CD14-positive monocyte (primary cell): ENCODE results near the gene RNF180. TPM values are rescaled to one million over a fixed set of nuclear protein-coding genes. Genes with fewer than 3 reads are reported as not detected.

Experiments
- DNase-seq, 3 donors: peaks; one replicate each; pipeline ENCODE4 v3.0.0-alpha.2; 2011 to 2022
- H2AFZ ChIP-seq: 2 replicates; pipeline ENCODE4 v1.6.0; 2012; ENCODE audit warnings: mild to moderate bottlenecking, low read depth, low read length, inconsistent platforms; ENCODE audit not compliant: insufficient read depth, poor library complexity, severe bottlenecking
- H3K27ac ChIP-seq, 2 donors: 1 replicate in 1 of 2; 2 replicates in 1 of 2; pipeline ENCODE4 v1.5.1; 2012 to 2013; ENCODE audit warnings: low read length in 2 of 2, control low read depth in 1 of 2, inconsistent platforms in 1 of 2, low read depth in 1 of 2, mild to moderate bottlenecking in 1 of 2
- H3K27me3 ChIP-seq, 2 donors: one replicate each; pipeline versions ENCODE4 v1.6.0 to v1.6.1; 2011 to 2013; ENCODE audit warnings: low read length in 2 of 2; ENCODE audit not compliant: control insufficient read depth in 2 of 2, insufficient read depth in 2 of 2
- H3K36me3 ChIP-seq, 2 donors: replicated peaks in 1 of 2; 1 replicate in 1 of 2; 2 replicates in 1 of 2; pipeline versions ENCODE4 v1.5.1 to v1.6.1; 2012 to 2013; ENCODE audit warnings: low read length in 2 of 2, control low read depth in 1 of 2, inconsistent platforms in 1 of 2, mild to moderate bottlenecking in 1 of 2; ENCODE audit not compliant: insufficient read depth in 2 of 2, control insufficient read depth in 1 of 2
- H3K4me1 ChIP-seq, 2 donors: 1 replicate in 1 of 2; 2 replicates in 1 of 2; pipeline versions ENCODE4 v1.5.1 to v1.6.1; 2012 to 2013; ENCODE audit warnings: low read length in 2 of 2, control low read depth in 1 of 2, inconsistent platforms in 1 of 2, mild to moderate bottlenecking in 1 of 2, moderate library complexity in 1 of 2; ENCODE audit not compliant: insufficient read depth in 2 of 2, control insufficient read depth in 1 of 2
- H3K4me2 ChIP-seq: replicated peaks from 2 replicates; pipeline ENCODE3; 2012; ENCODE audit warnings: low read length, moderate library complexity, mild to moderate bottlenecking; ENCODE audit not compliant: poor library complexity, severe bottlenecking; ENCODE audit errors: extremely low read depth
- H3K4me3 ChIP-seq, 3 experiments: fragments of 200-600 bp in 1 of 3; sonication (generic) in 1 of 3; replicated peaks in 1 of 3; 1 replicate in 2 of 3; 2 replicates in 1 of 3; pipeline ENCODE4 v1.5.1; 2011 to 2013; ENCODE audit warnings: low read length in 3 of 3, mild to moderate bottlenecking in 3 of 3, control low read depth in 2 of 3, low read depth in 2 of 3, inconsistent platforms in 1 of 3, moderate library complexity in 1 of 3
- H3K79me2 ChIP-seq: 2 replicates; pipeline ENCODE4 v1.6.0; 2012; ENCODE audit warnings: mild to moderate bottlenecking, control low read depth, inconsistent platforms, low read length, moderate library complexity; ENCODE audit not compliant: insufficient read depth
- H3K9ac ChIP-seq: 2 replicates; pipeline ENCODE4 v1.6.0; 2017; ENCODE audit warnings: low read length, mild to moderate bottlenecking; ENCODE audit not compliant: insufficient read depth, poor library complexity, severe bottlenecking
- H3K9me3 ChIP-seq, 2 donors: replicated peaks in 1 of 2; 1 replicate in 1 of 2; 2 replicates in 1 of 2; pipeline versions ENCODE4 v1.5.1 to v1.6.1; 2012 to 2013; ENCODE audit warnings: low read length in 2 of 2, control low read depth in 1 of 2; ENCODE audit not compliant: control insufficient read depth in 1 of 2, insufficient read depth in 1 of 2
- H4K20me1 ChIP-seq: 2 replicates; pipeline ENCODE4 v1.6.0; 2012; ENCODE audit warnings: mild to moderate bottlenecking, low read length, control low read depth, moderate library complexity; ENCODE audit not compliant: insufficient read depth
- H3K27ac Mint-ChIP-seq, 7 donors: one replicate each; pipeline ENCODE4 v1.8.0; 2020; ENCODE audit warnings: mild to moderate bottlenecking in 7 of 7, mixed read lengths in 7 of 7, moderate library complexity in 6 of 7, inconsistent platforms in 2 of 7
- H3K27me3 Mint-ChIP-seq, 3 donors: one replicate each; pipeline ENCODE4 v1.8.0; 2021 to 2022; ENCODE audit warnings: low read depth in 3 of 3, mild to moderate bottlenecking in 3 of 3, mixed read lengths in 3 of 3, moderate library complexity in 3 of 3, inconsistent platforms in 1 of 3
- H3K36me3 Mint-ChIP-seq, 2 donors: one replicate each; pipeline ENCODE4 v1.8.0; 2020; ENCODE audit warnings: mixed read lengths in 2 of 2, inconsistent platforms in 1 of 2, mild to moderate bottlenecking in 1 of 2
- H3K4me1 Mint-ChIP-seq: one replicate; pipeline ENCODE4 v1.8.0; 2020; ENCODE audit warnings: mild to moderate bottlenecking, mixed read lengths
- H3K4me3 Mint-ChIP-seq, 2 donors: one replicate each; pipeline ENCODE4 v1.8.0; 2020; ENCODE audit warnings: mild to moderate bottlenecking in 2 of 2, mixed read lengths in 2 of 2, moderate library complexity in 1 of 2
- H3K9me3 Mint-ChIP-seq, 7 donors: one replicate each; pipeline ENCODE4 v1.8.0; 2020 to 2022; ENCODE audit warnings: mixed read lengths in 7 of 7, mild to moderate bottlenecking in 6 of 7, moderate library complexity in 6 of 7, inconsistent platforms in 2 of 7
- CTCF ChIP-seq: fragments of 200-600 bp; IDR thresholded peaks from one replicate; pipeline ENCODE4 v1.8.0; 2022; ENCODE audit warnings: antibody characterized with exemption, mild to moderate bottlenecking
- WGBS: methylation state at CpG from one replicate; pipeline ENCODE4 v1.1.5; 2013; ENCODE audit warnings: missing lambda C conversion rate; ENCODE audit not compliant: insufficient coverage; 5-methylcytosine and 5-hydroxymethylcytosine counted together
- intact Hi-C, 2 donors: fragments of 100-400 bp; cut with micrococcal nuclease; formaldehyde crosslinking; loops; one replicate each; pipeline versions ENCODE4 v1.15.0 to v1.15.1; 2023
- polyA plus RNA-seq, 3 donors: library from polyadenylated mRNA; depleted of rRNA in 1 of 3; unstranded in 2 of 3; stranded (reverse) in 1 of 3; fragments of 300-500 nt in 2 of 3; fragments of >200 nt in 1 of 3; fragmentation: Illumina TruSeq in 2 of 3; gene quantifications; 1 replicate in 2 of 3; 2 replicates in 1 of 3; pipeline ENCODE4 v1.2.3, GENCODE V29; 2012 to 2021

Gene RNF180
- polyA plus RNA-seq, 3 donors: not detected

DNA sequence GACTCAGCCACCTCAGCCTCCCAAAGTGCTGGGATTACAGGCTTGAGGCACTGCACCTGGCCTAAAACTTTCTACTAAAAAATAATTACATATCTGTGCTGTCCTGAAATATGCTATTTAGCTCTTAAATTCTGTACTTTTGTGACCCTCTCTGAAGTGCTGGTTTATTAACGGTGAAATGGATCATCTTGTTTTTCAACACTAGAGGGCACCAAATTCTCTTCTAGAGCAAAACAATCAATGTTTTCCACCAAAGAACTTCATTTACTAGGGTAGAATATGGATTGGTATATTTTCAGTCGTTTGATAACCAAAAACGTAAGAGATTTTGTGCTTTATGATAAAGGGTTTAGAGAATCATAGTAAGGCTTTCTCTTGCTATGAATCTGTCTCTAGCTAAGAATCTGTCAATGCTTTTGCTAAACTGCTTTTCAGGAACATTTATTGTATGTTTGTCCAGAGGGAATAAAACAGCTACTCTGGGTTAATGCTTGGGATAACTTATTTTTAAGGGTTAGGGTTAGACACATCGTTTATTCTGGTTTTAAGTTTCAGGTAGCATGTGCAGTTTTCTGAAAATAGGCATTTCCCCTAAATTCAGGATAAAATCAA, 63.6 kb downstream of the RNF180 start:
- H3K27ac ChIP-seq: no peak overlapping the region
- H3K36me3 ChIP-seq: no peaks in the 10 kb centered on the region
- Mint-ChIP-seq H3K4me1 (no peaks in the 10 kb centered on the region), H3K27ac (no peak overlapping the region), H3K36me3 (no peaks in the 10 kb centered on the region), H3K27me3 (peaks cover 0 to 2% (median 0%) of the 10 kb centered on the region in 3 donors), H3K9me3 (peaks cover 0 to 9% (median 2%) of the 10 kb centered on the region in 7 donors), H3K4me3 (no peak overlapping the region)
- peaks cover 0 to 8% of the 10 kb centered on the region in 2 donors for H3K9me3 ChIP-seq
- H3K4me3 ChIP-seq: no peak overlapping the region
- H3K4me2 ChIP-seq: no peak overlapping the region
- no peaks in the 10 kb centered on the region for H3K79me2 ChIP-seq
- no peak overlapping the region for H3K9ac ChIP-seq
- no peak overlapping the region for H2AFZ ChIP-seq
- intact Hi-C loops: no loop called here
- H3K4me1 ChIP-seq: no peaks in the 10 kb centered on the region
- H4K20me1 ChIP-seq: no peaks in the 10 kb centered on the region
- no peaks in the 10 kb centered on the region for H3K27me3 ChIP-seq
- no CpG with 5 or more reads among the region's 4 CpGs for WGBS
- TF ChIP-seq CTCF: peak; percentile 59
- DNase-seq: no peak

DNA sequence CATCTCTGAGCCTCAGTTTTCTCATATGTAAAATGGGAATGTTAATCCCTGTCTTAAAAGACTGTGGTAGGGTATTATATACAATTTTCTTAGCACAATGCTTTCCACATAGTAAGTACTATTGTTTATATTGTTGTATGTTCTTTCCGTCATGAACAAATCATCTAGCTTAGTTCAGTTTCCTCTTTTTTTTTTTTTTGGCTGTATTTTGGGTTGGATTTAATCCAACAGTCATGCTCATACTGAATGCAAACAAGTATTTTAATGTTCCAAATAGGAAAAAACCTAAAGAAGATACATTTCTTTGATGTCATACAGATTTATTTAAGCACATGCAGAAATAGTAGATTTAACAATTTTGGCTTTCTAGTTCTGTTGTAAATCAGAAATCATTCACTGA, 95.1 kb downstream of the RNF180 start:
- H3K27ac Mint-ChIP-seq: no peak overlapping the region
- Histone ChIP-seq H3K36me3 (no peaks in the 10 kb centered on the region), H3K4me1 (no peaks in the 10 kb centered on the region), H3K27ac (no peak overlapping the region), H3K4me3 (no peak overlapping the region), H3K9ac (no peak overlapping the region), H3K4me2 (no peak overlapping the region), H3K79me2 (no peaks in the 10 kb centered on the region), H3K9me3 (no peaks in the 10 kb centered on the region), H2AFZ (no peak overlapping the region), H3K27me3 (no peaks in the 10 kb centered on the region), H4K20me1 (no peaks in the 10 kb centered on the region)
- WGBS: no CpG with 5 or more reads among the region's 1 CpG
- no peaks in the 10 kb centered on the region for H3K4me1 Mint-ChIP-seq
- TF ChIP-seq CTCF: no peak
- H3K27me3 Mint-ChIP-seq: no peaks in the 10 kb centered on the region
- intact Hi-C loops: no loop called here
- H3K9me3 Mint-ChIP-seq: peaks cover 0 to 13% (median 3%) of the 10 kb centered on the region in 7 donors
- DNase-seq: no peak
- no peak overlapping the region for H3K4me3 Mint-ChIP-seq
- no peaks in the 10 kb centered on the region for H3K36me3 Mint-ChIP-seq
